ENCODE data around the gene PSMG2.

Gene PSMG2

DNA sequence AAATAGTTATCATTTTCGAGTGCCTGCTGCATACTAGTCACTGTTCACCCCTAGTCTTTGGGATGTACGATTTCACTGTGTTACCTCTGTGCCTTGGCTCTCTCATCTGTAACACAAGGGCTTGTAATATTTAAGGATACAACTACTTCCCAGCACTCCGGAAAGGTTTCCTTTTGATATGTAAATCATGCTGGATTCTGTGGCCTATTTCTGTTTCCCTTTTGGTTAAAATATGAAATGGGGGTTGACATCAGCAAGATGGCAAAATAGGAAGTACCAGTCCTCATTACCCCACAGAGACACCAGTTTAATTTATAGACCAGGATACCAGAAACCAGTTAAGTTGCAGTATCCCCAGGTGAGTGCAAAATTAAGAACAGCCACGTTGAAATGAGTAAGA, 23.5 kb downstream of the PSMG2 start:
- Histone ChIP-seq H4K91ac (ENCODE audit: low read depth, low read length) (no peak overlapping the region), H3K18ac (ENCODE audit: low read length) (no peak overlapping the region), H3K4me2 (ENCODE audit: low read length) (no peak overlapping the region), H3K9ac (ENCODE audit: low read length) (no peak overlapping the region), H3K4me3 (ENCODE audit: low read depth, low read length) (no peak overlapping the region), H3K14ac (ENCODE audit: low read length) (no peak overlapping the region), H4K8ac (ENCODE audit: low read depth, low read length) (no peak overlapping the region), H3K36me3 (ENCODE audit: control insufficient read depth in 1 of 2, insufficient read depth in 2 of 2, low read length in 2 of 2) (peaks cover 10 to 12% of the 10 kb centered on the region in 2 experiments), H3K79me1 (ENCODE audit: low read length) (no peaks in the 10 kb centered on the region), H2BK120ac (ENCODE audit: insufficient read depth, low read length, poor library complexity) (no peak overlapping the region), H3K9me3 (ENCODE audit: insufficient read depth, low read depth, low read length) (no peaks in the 10 kb centered on the region), H3K23ac (ENCODE audit: low read length) (no peak overlapping the region), H2BK5ac (ENCODE audit: low read depth, low read length, poor library complexity) (no peak overlapping the region), H2AFZ (ENCODE audit: insufficient read depth, low read length, poor library complexity) (no peak overlapping the region), H3K27me3 (ENCODE audit: insufficient read depth, low read length) (no peaks in the 10 kb centered on the region), H3K79me2 (ENCODE audit: control insufficient read depth, insufficient read depth, low read length, poor library complexity) (no peaks in the 10 kb centered on the region), H3K27ac (ENCODE audit: low read depth, low read length) (no peak overlapping the region), H3K4ac (ENCODE audit: low read depth, low read length) (no peak overlapping the region), H2BK12ac (ENCODE audit: low read length) (no peak overlapping the region), H3K4me1 (ENCODE audit: control insufficient read depth in 1 of 2, insufficient read depth in 2 of 2, low read length in 2 of 2) (peaks cover 0 to 3% of the 10 kb centered on the region in 2 experiments), H4K12ac (ENCODE audit: low read depth, low read length) (no peak overlapping the region), H2AK5ac (ENCODE audit: low read length) (no peak overlapping the region)
- DNase-seq, result no peak
- WGBS (ENCODE audit: extremely low coverage, insufficient coverage, insufficient read length), result no CpG with 5 or more reads among the region's 4 CpGs

DNA sequence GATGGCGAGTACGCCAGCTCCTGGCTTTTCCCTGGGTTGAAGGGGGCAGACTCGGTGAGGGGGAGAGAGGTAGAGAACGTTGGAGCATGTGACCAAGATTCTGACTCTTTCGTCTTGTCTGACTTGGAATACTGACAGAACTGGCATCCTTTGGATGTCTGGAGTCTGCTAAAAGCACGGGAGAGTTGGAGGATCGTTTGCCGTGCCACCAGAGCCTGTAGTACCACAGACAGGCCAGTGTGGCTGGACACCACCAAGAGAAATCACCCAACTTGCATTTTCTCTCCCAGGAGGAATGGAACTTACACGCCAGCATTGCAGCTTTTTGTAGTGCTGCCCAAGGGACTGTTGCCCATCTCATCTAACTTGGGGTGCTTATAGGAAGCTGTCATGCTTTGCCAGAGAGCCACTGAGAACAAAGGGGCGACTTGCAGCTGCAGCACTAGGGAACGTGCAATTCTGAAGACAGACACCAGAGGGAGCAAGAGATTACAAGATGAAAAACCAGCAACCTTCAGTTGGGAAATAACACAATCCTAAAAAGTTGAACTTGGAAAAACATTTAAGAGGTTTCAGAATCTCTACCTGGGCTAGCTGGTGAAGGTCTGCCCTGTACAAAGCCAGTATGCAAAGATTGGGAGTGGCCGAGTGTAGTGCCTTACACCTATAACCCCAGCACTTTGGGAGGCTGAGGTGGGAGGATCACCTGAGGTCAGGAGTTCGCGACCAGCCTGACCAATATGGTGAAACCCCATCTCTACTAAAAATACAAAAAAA, 24.1 kb downstream of the PSMG2 start:
- no peak overlapping the region for H2AK5ac ChIP-seq (ENCODE audit: low read length)
- no peak overlapping the region for H4K12ac ChIP-seq (ENCODE audit: low read depth, low read length)
- no peak overlapping the region for H4K8ac ChIP-seq (ENCODE audit: low read depth, low read length)
- peaks cover 10 to 12% of the 10 kb centered on the region in 2 experiments for H3K36me3 ChIP-seq (ENCODE audit: control insufficient read depth in 1 of 2, insufficient read depth in 2 of 2, low read length in 2 of 2)
- H3K27ac ChIP-seq (ENCODE audit: low read depth, low read length), result no peak overlapping the region
- H3K14ac ChIP-seq (ENCODE audit: low read length), result no peak overlapping the region
- no peak overlapping the region for H3K4me3 ChIP-seq (ENCODE audit: low read depth, low read length)
- H2BK5ac ChIP-seq (ENCODE audit: low read depth, low read length, poor library complexity), result no peak overlapping the region
- no peaks in the 10 kb centered on the region for H3K79me2 ChIP-seq (ENCODE audit: control insufficient read depth, insufficient read depth, low read length, poor library complexity)
- H3K9me3 ChIP-seq (ENCODE audit: insufficient read depth, low read depth, low read length), result no peaks in the 10 kb centered on the region
- no peak overlapping the region for H2BK12ac ChIP-seq (ENCODE audit: low read length)
- H3K79me1 ChIP-seq (ENCODE audit: low read length), result no peaks in the 10 kb centered on the region
- H3K4me1 ChIP-seq (ENCODE audit: control insufficient read depth in 1 of 2, insufficient read depth in 2 of 2, low read length in 2 of 2), result peaks cover 0 to 3% of the 10 kb centered on the region in 2 experiments
- no peak overlapping the region for H3K18ac ChIP-seq (ENCODE audit: low read length)
- DNase-seq, result peak; percentile 46 to 90
- no CpG with 5 or more reads among the region's 14 CpGs for WGBS (ENCODE audit: extremely low coverage, insufficient coverage, insufficient read length)
- no peak overlapping the region for H3K23ac ChIP-seq (ENCODE audit: low read length)
- no peak overlapping the region for H4K91ac ChIP-seq (ENCODE audit: low read depth, low read length)
- no peak overlapping the region for H3K4me2 ChIP-seq (ENCODE audit: low read length)
- no peak overlapping the region for H3K9ac ChIP-seq (ENCODE audit: low read length)
- no peak overlapping the region for H2BK120ac ChIP-seq (ENCODE audit: insufficient read depth, low read length, poor library complexity)
- H2AFZ ChIP-seq (ENCODE audit: insufficient read depth, low read length, poor library complexity), result no peak overlapping the region
- H3K4ac ChIP-seq (ENCODE audit: low read depth, low read length), result no peak overlapping the region
- no peaks in the 10 kb centered on the region for H3K27me3 ChIP-seq (ENCODE audit: insufficient read depth, low read length)

DNA sequence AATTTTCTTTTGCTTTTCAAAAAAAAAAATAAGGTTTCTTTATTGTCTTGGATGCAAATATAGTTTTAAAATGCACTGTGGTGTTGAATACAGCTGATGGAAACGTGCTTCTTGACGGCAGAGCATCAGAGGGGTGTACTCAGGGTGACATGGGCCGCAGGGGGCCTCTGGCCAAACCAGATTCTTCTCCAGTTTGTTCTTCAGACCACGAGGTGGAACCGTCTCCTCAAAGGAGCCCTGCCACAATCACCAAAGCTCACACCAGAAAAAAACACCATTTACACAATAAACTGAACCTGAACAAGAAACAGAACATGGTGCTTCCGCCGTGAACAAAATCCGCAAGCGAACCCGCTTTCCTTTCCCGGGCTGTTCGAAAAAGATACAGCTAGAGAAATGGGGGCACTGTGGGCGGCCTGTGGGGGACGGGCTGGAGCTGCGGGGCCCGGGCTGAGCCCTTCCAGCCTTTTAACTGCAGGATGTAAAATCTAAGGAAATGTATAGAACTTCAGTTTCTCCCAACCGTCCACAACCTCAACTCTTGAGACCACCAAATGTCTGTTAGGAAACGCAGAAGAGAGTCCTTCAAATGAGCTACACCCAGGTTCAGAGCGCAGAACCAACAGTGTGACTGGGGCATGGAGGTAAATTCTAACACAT, 34.5 kb downstream of the PSMG2 start:
- H3K4me2 ChIP-seq (ENCODE audit: low read length), result no peak overlapping the region
- DNase-seq, result no peak
- H4K8ac ChIP-seq (ENCODE audit: low read depth, low read length), result no peak overlapping the region
- no peak overlapping the region for H4K91ac ChIP-seq (ENCODE audit: low read depth, low read length)
- H3K36me3 ChIP-seq (ENCODE audit: control insufficient read depth in 1 of 2, insufficient read depth in 2 of 2, low read length in 2 of 2), result no peaks in the 10 kb centered on the region
- no peak overlapping the region for H3K23ac ChIP-seq (ENCODE audit: low read length)
- no peak overlapping the region for H2BK12ac ChIP-seq (ENCODE audit: low read length)
- no peak overlapping the region for H3K4me3 ChIP-seq (ENCODE audit: low read depth, low read length)
- H2BK5ac ChIP-seq (ENCODE audit: low read depth, low read length, poor library complexity), result no peak overlapping the region
- H4K12ac ChIP-seq (ENCODE audit: low read depth, low read length), result no peak overlapping the region
- no peaks in the 10 kb centered on the region for H3K4me1 ChIP-seq (ENCODE audit: control insufficient read depth in 1 of 2, insufficient read depth in 2 of 2, low read length in 2 of 2)
- no peak overlapping the region for H3K18ac ChIP-seq (ENCODE audit: low read length)
- H2AFZ ChIP-seq (ENCODE audit: insufficient read depth, low read length, poor library complexity), result no peak overlapping the region
- no peaks in the 10 kb centered on the region for H3K79me1 ChIP-seq (ENCODE audit: low read length)
- H3K27ac ChIP-seq (ENCODE audit: low read depth, low read length), result no peak overlapping the region
- no peaks in the 10 kb centered on the region for H3K79me2 ChIP-seq (ENCODE audit: control insufficient read depth, insufficient read depth, low read length, poor library complexity)
- H3K9ac ChIP-seq (ENCODE audit: low read length), result no peak overlapping the region
- no peak overlapping the region for H3K4ac ChIP-seq (ENCODE audit: low read depth, low read length)
- no peak overlapping the region for H3K14ac ChIP-seq (ENCODE audit: low read length)
- no peak overlapping the region for H2AK5ac ChIP-seq (ENCODE audit: low read length)
- no peaks in the 10 kb centered on the region for H3K9me3 ChIP-seq (ENCODE audit: insufficient read depth, low read depth, low read length)
- no peaks in the 10 kb centered on the region for H3K27me3 ChIP-seq (ENCODE audit: insufficient read depth, low read length)
- WGBS (ENCODE audit: extremely low coverage, insufficient coverage, insufficient read length), result no CpG with 5 or more reads among the region's 19 CpGs
- H2BK120ac ChIP-seq (ENCODE audit: insufficient read depth, low read length, poor library complexity), result no peak overlapping the region

DNA sequence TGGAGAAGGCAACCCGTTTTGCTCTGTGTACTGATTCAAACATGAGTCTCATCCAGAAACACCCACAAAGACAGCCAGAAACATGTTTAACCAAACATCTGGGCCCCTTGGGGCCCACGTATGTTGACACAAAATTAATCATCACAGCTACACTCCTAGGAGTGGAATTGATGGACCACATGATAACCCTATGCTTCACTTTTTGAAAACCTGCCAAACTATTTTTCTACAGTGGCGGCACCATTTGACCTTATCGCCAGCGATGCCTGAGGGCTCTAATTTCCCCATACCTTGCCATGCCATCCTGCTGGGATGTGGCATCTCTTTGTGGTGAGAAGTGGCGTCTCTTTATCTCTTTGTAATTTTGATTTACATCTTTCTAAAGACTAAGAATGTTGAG, 38.5 kb downstream of the PSMG2 start:
- no peak overlapping the region for H4K12ac ChIP-seq (ENCODE audit: low read depth, low read length)
- H2AK5ac ChIP-seq (ENCODE audit: low read length), result no peak overlapping the region
- no peak overlapping the region for H2BK120ac ChIP-seq (ENCODE audit: insufficient read depth, low read length, poor library complexity)
- H3K18ac ChIP-seq (ENCODE audit: low read length), result no peak overlapping the region
- no peak overlapping the region for H3K23ac ChIP-seq (ENCODE audit: low read length)
- H3K9me3 ChIP-seq (ENCODE audit: insufficient read depth, low read depth, low read length), result no peaks in the 10 kb centered on the region
- no peak overlapping the region for H2BK5ac ChIP-seq (ENCODE audit: low read depth, low read length, poor library complexity)
- no peaks in the 10 kb centered on the region for H3K79me2 ChIP-seq (ENCODE audit: control insufficient read depth, insufficient read depth, low read length, poor library complexity)
- peak; percentile 94 to 99 for DNase-seq
- H3K27me3 ChIP-seq (ENCODE audit: insufficient read depth, low read length), result no peaks in the 10 kb centered on the region
- H3K14ac ChIP-seq (ENCODE audit: low read length), result no peak overlapping the region
- no peak overlapping the region for H3K27ac ChIP-seq (ENCODE audit: low read depth, low read length)
- H3K79me1 ChIP-seq (ENCODE audit: low read length), result no peaks in the 10 kb centered on the region
- no peak overlapping the region for H2BK12ac ChIP-seq (ENCODE audit: low read length)
- no peak overlapping the region for H3K4me3 ChIP-seq (ENCODE audit: low read depth, low read length)
- H3K9ac ChIP-seq (ENCODE audit: low read length), result no peak overlapping the region
- H3K36me3 ChIP-seq (ENCODE audit: control insufficient read depth in 1 of 2, insufficient read depth in 2 of 2, low read length in 2 of 2), result no peaks in the 10 kb centered on the region
- no peak overlapping the region for H4K91ac ChIP-seq (ENCODE audit: low read depth, low read length)
- H4K8ac ChIP-seq (ENCODE audit: low read depth, low read length), result no peak overlapping the region
- H2AFZ ChIP-seq (ENCODE audit: insufficient read depth, low read length, poor library complexity), result no peak overlapping the region
- no peak overlapping the region for H3K4me2 ChIP-seq (ENCODE audit: low read length)
- no peaks in the 10 kb centered on the region for H3K4me1 ChIP-seq (ENCODE audit: control insufficient read depth in 1 of 2, insufficient read depth in 2 of 2, low read length in 2 of 2)
- no peak overlapping the region for H3K4ac ChIP-seq (ENCODE audit: low read depth, low read length)
- no CpG with 5 or more reads among the region's 6 CpGs for WGBS (ENCODE audit: extremely low coverage, insufficient coverage, insufficient read length)

All from trophoblast cell (in vitro differentiated cells and primary cell).